ENCODE measurements around the gene MORF4L2. TPM values are rescaled to one million over a fixed set of nuclear protein-coding genes. Genes with fewer than 3 reads are reported as not detected.
A peak's percentile ranks its signal among the peaks of the same experiment; 100 is the strongest.

MORF4L2 gene
- total and polyA plus RNA-seq, 2 donors (not counting 3 experiments of a cell fraction or from before 2014, with no cell fraction given) = 331 to 414 TPM

DNA sequence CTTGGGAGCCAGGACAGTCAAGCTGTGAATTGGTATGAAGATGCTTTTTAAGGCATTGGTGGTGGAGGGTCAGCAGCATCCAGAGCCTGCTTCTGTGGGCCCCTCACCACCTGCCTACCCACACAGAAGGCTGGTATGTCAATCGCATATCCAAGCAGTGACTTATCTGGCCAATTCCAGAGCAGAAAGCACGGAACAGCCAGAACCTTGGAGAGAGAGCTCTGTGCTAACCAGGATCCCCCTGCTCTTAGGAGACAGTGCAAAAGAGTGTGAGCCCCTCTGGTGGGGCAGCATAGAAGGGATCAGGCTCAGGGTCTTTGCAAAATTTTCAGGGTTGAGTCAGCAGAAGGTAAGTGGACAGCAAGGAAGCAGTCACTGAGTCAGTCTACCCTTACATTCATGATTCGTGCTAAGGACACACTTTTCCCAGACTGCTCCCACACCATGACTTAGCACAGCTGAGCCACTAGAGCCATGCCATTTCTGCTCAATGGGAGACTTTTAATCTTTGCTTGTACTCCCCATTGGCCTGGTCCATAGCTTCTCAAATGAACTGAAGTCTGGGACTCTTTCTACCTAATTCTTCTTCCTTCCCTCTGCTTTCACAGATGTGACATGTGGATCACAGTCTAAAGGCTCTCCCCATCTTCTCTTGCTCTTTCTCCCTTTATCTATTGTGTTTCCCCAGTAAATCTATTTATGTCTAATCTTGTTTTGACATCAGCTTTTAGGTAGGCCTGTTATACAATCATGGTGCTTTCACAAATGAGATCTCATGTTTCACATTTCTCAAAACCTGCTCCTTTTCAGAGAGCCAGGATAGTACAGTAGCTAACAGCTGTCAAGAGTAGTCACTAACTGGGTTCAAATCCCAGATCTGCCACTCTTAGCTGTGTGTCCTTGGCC, 20.0 kb downstream of the MORF4L2 start:
- intact Hi-C loops (cut with micrococcal nuclease) (no loop called here), dilution Hi-C loops (cut with MboI; ENCODE audit: extremely low pct_ligation_motif_present, low sequenced_read_pairs) (no loop called here)
- no peaks in the 10 kb centered on the region for H3K9me3 ChIP-seq (replicated peaks; ENCODE audit: control insufficient read depth, insufficient read depth, low read length)
- H3K4me3 ChIP-seq (replicated peaks in 1 of 3; ENCODE audit: insufficient read depth in 1 of 3, low read depth in 1 of 3, low read length in 3 of 3) = no peak overlapping the region
- no peaks in the 10 kb centered on the region for H3K9me1 ChIP-seq (replicated peaks; ENCODE audit: control insufficient read depth, extremely low read depth, insufficient read depth, low read length)
- no peak overlapping the region for H3K4me2 ChIP-seq (ENCODE audit: insufficient read depth, low read length)
- H2AFZ ChIP-seq (ENCODE audit: low read depth, low read length) = no peak overlapping the region
- H3K9ac ChIP-seq (replicated peaks; ENCODE audit: extremely low read depth, insufficient read depth, low read length) = no peak overlapping the region
- no peaks in the 10 kb centered on the region for H3K36me3 ChIP-seq (ENCODE audit: control insufficient read depth in 2 of 2, extremely low read depth in 1 of 2, insufficient read depth in 2 of 2, low read length in 2 of 2)
- H3K4me1 ChIP-seq (ENCODE audit: control insufficient read depth, extremely low read depth, insufficient read depth, low read length) = no peaks in the 10 kb centered on the region
- POLR2A ChIA-PET = interaction anchor here (0.7 kb wide), 1 partner anchor 14 kb away, joined by 3 read pairs; no protein-coding TSS in a partner anchor
- BruUV-seq (replicated peaks) = no TSS peak
- CTCF ChIA-PET = interaction anchor here (1.0 to 1.1 kb wide), 2 partner anchors 36 kb away, joined by 4 to 6 read pairs; no protein-coding TSS in a partner anchor
- FAIRE-seq (peak; percentile 8), DNase-seq (ENCODE audit: low read depth, low spot score) (no peak)
- no peak overlapping the region for H3K27ac ChIP-seq (ENCODE audit: insufficient read depth, low read depth, low read length)
- TF ChIP-seq EZH2 (IDR thresholded peaks at IDR 0.05; ENCODE audit: borderline replicate concordance, low read depth, low read length, severe bottlenecking) (no peak), GATA2 (IDR thresholded peaks at IDR 0.05; ENCODE audit: insufficient read depth, insufficient read length, low read depth, low read length) (no peak), MYC (IDR thresholded peaks at IDR 0.05; ENCODE audit: low read depth, low read length) (no peak), POLR2AphosphoS5 (IDR thresholded peaks at IDR 0.05; ENCODE audit: insufficient read depth, low read depth, low read length) (no peak), JUN (IDR thresholded peaks at IDR 0.05; ENCODE audit: borderline replicate concordance, insufficient read depth, insufficient read length, low read depth) (no peak), FOS (IDR thresholded peaks at IDR 0.05; ENCODE audit: borderline replicate concordance, insufficient read depth, low read length) (no peak), POLR2A (IDR thresholded peaks at IDR 0.05; ENCODE audit: low read depth, low read length) (no peak)
- TF ChIP-seq, protein P1, sequence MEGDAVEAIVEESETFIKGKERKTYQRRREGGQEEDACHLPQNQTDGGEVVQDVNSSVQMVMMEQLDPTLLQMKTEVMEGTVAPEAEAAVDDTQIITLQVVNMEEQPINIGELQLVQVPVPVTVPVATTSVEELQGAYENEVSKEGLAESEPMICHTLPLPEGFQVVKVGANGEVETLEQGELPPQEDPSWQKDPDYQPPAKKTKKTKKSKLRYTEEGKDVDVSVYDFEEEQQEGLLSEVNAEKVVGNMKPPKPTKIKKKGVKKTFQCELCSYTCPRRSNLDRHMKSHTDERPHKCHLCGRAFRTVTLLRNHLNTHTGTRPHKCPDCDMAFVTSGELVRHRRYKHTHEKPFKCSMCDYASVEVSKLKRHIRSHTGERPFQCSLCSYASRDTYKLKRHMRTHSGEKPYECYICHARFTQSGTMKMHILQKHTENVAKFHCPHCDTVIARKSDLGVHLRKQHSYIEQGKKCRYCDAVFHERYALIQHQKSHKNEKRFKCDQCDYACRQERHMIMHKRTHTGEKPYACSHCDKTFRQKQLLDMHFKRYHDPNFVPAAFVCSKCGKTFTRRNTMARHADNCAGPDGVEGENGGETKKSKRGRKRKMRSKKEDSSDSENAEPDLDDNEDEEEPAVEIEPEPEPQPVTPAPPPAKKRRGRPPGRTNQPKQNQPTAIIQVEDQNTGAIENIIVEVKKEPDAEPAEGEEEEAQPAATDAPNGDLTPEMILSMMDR (IDR thresholded peaks at IDR 0.05; ENCODE audit: extremely low read depth in 1 of 2, insufficient read depth in 1 of 2, low read depth in 1 of 2, low read length in 2 of 2) = no peak
- TF ChIP-seq, protein P2, sequence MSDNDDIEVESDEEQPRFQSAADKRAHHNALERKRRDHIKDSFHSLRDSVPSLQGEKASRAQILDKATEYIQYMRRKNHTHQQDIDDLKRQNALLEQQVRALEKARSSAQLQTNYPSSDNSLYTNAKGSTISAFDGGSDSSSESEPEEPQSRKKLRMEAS (IDR thresholded peaks at IDR 0.05; ENCODE audit: insufficient read depth, insufficient read length) = no peak
- H3K79me2 ChIP-seq (ENCODE audit: control insufficient read depth, insufficient read depth, low read length) = no peaks in the 10 kb centered on the region
- no peaks in the 10 kb centered on the region for H4K20me1 ChIP-seq (replicated peaks; ENCODE audit: control insufficient read depth, extremely low read depth, insufficient read depth, low read length)
- no peaks in the 10 kb centered on the region for H3K27me3 ChIP-seq (ENCODE audit: control insufficient read depth in 2 of 2, insufficient read depth in 2 of 2, low read length in 2 of 2)

Measured in endothelial cell of umbilical vein (primary cell).